ENCODE results near the gene NPM1.
"Not testable (repeated sequence)": the region's sequence is repeated elsewhere in the genome, so short reads cannot be mapped to it uniquely, and the experiment has no call there.

NPM1 gene

DNA sequence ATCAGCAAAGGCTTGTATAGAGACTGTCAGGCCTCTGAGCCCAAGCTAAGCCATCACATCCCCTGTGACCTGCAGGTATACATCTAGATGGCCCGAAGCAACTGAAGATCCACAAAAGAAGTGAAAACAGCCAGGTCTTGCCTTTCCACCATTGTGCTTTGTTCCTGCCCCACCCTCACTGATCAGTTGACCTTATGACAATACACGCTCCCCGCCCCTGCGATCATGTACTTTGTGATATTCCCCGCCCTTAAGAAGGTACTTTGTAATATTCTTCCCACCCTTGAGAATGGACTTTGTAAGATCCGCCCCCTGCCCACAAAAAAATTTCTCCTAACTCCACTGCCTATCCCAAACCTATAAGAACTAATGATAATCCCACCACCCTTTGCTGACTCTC, 18.6 kb upstream of the NPM1 start:
- DNase-seq (ENCODE audit: low read depth in 2 of 2), result no peak
- TF ChIP-seq, protein P1, sequence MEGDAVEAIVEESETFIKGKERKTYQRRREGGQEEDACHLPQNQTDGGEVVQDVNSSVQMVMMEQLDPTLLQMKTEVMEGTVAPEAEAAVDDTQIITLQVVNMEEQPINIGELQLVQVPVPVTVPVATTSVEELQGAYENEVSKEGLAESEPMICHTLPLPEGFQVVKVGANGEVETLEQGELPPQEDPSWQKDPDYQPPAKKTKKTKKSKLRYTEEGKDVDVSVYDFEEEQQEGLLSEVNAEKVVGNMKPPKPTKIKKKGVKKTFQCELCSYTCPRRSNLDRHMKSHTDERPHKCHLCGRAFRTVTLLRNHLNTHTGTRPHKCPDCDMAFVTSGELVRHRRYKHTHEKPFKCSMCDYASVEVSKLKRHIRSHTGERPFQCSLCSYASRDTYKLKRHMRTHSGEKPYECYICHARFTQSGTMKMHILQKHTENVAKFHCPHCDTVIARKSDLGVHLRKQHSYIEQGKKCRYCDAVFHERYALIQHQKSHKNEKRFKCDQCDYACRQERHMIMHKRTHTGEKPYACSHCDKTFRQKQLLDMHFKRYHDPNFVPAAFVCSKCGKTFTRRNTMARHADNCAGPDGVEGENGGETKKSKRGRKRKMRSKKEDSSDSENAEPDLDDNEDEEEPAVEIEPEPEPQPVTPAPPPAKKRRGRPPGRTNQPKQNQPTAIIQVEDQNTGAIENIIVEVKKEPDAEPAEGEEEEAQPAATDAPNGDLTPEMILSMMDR (IDR thresholded peaks at IDR 0.05; ENCODE audit: low read depth, low read length), result no peak
- no peak overlapping the region for H3K4me3 ChIP-seq (replicated peaks in 1 of 2; ENCODE audit: low read depth in 2 of 2, low read length in 2 of 2)

DNA sequence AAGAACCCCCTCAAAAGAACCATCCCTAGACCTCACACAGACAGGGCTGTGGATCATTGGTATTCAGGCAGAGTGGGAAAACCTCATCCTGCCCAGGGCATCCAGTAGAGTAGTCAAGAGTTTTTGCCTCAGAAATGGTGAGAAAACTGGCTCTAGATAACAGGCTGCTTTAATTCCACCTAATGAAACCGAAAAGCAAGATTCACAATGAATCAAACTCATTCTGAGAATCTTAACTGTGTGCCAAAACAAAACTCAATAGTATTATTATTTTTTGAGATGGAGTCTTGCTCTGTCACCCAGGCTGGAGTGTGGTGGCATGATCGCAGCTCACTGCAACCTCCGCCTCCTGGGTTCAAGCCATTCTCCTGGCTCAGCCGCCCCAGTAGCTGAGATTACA, 17.8 kb upstream of the NPM1 start:
- H3K4me3 ChIP-seq (replicated peaks in 1 of 2; ENCODE audit: low read depth in 2 of 2, low read length in 2 of 2), result no peak overlapping the region
- no peak for DNase-seq (ENCODE audit: low read depth in 2 of 2)
- TF ChIP-seq, protein P1 (IDR thresholded peaks at IDR 0.05; ENCODE audit: low read depth, low read length), result no peak

DNA sequence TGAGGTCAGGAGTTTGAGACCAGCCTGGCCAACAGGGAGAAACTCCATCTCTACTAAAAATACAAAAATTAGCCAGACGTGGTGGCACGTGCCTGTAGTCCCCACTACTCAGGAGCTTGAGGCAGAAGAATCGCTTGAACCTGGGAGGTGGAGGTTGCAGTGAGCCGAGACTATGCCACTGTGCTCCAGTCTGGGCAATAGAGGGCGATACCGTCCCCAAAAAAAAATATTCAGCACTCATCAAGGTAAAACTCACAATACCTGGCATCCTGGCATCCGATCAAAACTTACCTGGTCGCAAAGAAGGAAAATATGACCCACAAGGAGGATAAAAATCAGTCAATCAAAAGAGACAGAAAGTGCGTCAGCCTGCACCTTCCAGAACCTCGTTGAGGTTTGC, 16.8 kb upstream of the NPM1 start:
- not testable (repeated sequence) for DNase-seq (ENCODE audit: low read depth in 2 of 2); H3K4me3 ChIP-seq (replicated peaks in 1 of 2; ENCODE audit: low read depth in 2 of 2, low read length in 2 of 2)

DNA sequence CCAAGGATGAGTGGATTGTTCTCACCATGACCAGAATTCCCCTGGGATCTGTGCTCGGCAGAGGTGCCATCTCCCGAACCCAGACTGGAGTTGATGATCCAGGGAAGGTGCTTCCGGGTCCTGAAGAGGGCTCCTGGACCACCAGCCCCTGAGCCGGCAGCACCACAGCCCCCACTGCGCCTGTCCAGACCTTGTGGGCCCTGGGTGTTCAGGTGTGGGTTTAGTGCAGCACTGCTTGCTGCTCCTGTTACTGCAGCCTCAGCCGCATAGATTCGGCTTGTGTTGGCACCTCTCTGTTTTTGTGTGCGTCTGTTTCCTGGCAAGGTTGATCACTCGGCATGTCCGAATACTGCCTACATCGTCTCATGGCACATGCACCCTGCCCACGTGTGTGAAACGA, 16.3 kb upstream of the NPM1 start:
- TF ChIP-seq, protein P1 (IDR thresholded peaks at IDR 0.05; ENCODE audit: low read depth, low read length), result no peak
- H3K4me3 ChIP-seq (replicated peaks in 1 of 2; ENCODE audit: low read depth in 2 of 2, low read length in 2 of 2), result no peak overlapping the region
- DNase-seq (ENCODE audit: low read depth in 2 of 2), result no peak

DNA sequence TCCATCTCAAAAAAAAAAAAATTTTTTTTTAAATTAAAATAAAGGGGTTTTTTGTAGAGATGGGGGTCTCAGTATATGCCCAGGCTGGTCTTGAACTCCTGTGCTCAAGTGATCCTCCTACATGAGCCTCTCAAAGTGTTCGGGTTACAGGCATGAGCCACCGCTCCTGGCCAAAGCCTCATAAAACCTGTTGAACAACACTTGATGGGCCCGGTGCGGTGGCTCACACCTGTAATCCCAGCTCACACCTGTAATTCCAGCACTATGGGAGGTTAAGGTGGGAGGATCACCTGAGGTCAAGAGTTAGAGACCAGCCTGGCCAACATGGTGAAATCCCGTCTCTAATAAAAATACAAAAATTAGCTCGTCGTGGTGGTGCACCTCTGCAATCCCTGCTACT, 7.7 kb upstream of the NPM1 start:
- no peak for DNase-seq (ENCODE audit: low read depth in 2 of 2)
- TF ChIP-seq, protein P1 (IDR thresholded peaks at IDR 0.05; ENCODE audit: low read depth, low read length), result no peak
- H3K4me3 ChIP-seq (replicated peaks in 1 of 2; ENCODE audit: low read depth in 2 of 2, low read length in 2 of 2), result no peak overlapping the region

DNA sequence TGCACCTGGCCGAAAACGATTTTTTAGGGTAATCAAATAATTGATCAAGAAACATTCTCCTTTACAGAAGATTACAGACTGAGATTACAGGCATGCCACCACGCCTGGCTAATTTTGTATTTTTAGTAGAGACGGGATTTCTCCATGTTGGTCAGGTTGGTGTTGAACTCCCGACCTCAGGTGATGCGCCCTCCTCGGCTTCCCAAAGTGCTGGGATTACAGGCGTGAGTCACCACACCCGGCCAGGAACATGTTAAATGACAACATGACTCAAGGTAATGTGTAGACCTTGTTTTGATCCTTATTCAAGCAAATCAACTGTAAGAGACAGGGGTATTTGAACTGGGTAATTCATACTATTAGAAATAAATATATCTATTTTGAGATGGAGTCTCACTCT, 3.2 kb upstream of the NPM1 start:
- H3K4me3 ChIP-seq (replicated peaks in 1 of 2; ENCODE audit: low read depth in 2 of 2, low read length in 2 of 2); DNase-seq (ENCODE audit: low read depth in 2 of 2): not testable (repeated sequence)

DNA sequence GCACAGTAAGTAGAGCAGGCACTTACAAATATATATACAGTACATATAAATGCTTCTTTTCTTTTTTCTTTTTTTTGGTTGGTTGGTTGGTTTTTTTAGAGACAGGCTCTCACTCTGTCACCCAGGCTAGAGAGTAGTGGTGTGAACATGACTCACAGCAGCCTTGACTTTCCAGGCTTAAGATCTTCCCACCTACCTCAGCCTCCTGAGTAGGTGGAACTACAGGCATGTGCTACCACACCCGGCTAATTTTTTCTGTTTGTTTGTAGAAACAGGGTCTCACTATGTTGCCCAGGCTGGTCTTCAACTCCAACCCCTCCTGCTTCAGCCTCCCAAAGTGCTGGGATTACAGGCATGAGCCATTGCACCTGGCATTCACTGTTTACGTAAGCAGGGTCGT, 2.6 kb upstream of the NPM1 start:
- not testable (repeated sequence) for H3K4me3 ChIP-seq (replicated peaks in 1 of 2; ENCODE audit: low read depth in 2 of 2, low read length in 2 of 2); DNase-seq (ENCODE audit: low read depth in 2 of 2)

DNA sequence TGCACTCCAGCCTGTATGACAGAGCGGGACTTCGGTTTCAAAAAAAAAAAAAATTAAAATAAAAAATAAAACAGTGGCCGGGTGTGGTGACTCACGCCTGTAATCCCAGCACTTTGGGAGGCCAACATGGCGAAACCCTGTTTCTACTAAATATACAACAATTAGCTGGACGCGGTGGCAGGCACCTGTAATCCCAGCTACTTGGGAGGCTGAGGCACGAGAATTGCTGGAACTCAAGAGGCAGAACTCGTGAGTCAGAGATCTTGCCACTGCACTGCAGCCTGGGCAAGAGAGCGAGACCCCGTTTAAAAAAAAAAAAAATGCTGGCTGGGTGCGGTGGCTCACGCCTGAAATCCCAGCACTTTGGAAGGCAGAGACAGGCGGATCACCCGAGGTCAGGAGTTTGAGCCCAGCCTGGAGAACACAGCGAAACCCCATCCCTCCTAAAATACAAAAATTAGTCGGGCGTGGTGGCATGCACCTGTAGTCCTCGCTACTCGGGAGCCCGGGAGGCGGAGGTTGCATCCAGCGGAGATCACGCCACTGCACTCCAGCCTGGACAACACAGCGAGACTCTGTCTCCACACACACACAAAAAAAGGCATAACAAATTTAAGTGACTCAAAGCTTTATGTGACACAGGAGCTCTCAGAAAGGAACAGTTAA, 1.5 kb upstream of the NPM1 start:
- H3K4me3 ChIP-seq (replicated peaks in 1 of 2; ENCODE audit: low read depth in 2 of 2, low read length in 2 of 2), result no peak overlapping the region
- TF ChIP-seq, protein P1 (IDR thresholded peaks at IDR 0.05; ENCODE audit: low read depth, low read length), result no peak
- no peak for DNase-seq (ENCODE audit: low read depth in 2 of 2)

All from cardiac fibroblast (primary cell).